HG03064 (cell line): ENCODE data around the gene COX6A1.

ENCODE experiments used
- ATAC-seq: cut with Tn5 transposase; IDR thresholded peaks from one replicate; pipeline ENCODE4 v1.9.1; 2021; ENCODE audit warnings: low read depth; ENCODE audit not compliant: unreplicated experiment

The COX6A1 gene

DNA sequence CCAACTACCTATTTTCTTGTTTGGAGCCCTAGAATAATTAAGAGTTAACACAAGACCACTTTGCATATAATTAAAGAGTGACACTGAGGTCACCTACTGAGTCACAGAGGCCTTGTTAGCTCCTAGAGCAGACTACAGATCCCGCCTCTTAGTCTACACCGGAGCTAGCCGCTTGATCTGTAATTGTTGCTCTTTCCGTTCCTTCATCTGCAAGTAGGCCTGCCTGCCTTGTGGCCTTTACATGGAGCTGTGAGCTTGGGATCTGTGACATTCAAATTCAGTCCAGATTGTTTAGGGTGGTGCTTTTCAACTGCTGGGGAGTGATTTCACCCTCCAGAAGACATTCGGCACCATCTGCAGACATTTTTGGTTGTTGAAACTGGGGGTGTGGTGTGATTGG, 52.4 kb downstream of the COX6A1 start:
- ATAC-seq: no peak
